HG03139 (cell line): Measurements from ENCODE around the gene IRF2BP2.
A peak's percentile ranks its signal among the peaks of the same experiment; 100 is the strongest.

Experiments used
- ATAC-seq: cut with Tn5 transposase; IDR thresholded peaks from one replicate; pipeline ENCODE4 v1.9.1; 2021; ENCODE audit not compliant: unreplicated experiment

IRF2BP2 gene

DNA sequence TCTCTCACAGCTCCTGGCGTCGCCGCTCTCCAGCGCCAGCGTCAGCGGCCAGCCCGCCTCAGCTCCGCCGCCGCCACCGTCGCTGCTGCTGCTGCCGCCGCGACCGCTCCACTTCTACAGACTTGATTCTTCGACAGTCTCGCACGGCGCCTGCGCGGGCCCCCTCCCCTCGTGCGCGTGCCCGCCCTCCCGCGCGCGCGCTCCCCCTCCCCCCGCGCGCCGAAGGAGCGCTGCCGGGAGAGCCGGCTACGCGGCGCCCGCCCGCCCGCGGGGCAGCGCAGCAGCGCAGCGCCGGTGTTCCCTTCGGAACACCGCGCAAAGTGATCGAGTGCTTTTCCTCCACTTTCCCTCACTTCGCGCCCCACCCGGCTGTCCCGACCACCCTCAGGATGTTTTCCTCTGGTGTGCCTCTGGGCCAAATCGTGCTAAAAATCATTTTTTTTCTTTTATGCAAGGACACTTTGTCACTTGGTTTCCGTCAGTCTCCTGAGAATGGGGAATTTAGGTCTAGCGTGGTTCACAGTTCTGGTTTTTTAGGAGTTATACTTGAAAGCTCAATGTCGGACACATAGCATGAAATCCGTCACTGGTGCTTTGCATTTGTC, at the start of gene IRF2BP2:
Gene IRF2BP2 (minus strand): TSS at position 118 of the 605 bp plus-strand sequence. CDS start 684 bp downstream, outside the sequence.
- peak; percentile 17 for ATAC-seq

- no peak for ATAC-seq
Observed at GRCh38 chr1:234659538-234659937, 49.6 kb upstream of the IRF2BP2 start.

- ATAC-seq, result no peak
Observed at GRCh38 chr1:234658138-234658537, 48.2 kb upstream of the IRF2BP2 start.

DNA sequence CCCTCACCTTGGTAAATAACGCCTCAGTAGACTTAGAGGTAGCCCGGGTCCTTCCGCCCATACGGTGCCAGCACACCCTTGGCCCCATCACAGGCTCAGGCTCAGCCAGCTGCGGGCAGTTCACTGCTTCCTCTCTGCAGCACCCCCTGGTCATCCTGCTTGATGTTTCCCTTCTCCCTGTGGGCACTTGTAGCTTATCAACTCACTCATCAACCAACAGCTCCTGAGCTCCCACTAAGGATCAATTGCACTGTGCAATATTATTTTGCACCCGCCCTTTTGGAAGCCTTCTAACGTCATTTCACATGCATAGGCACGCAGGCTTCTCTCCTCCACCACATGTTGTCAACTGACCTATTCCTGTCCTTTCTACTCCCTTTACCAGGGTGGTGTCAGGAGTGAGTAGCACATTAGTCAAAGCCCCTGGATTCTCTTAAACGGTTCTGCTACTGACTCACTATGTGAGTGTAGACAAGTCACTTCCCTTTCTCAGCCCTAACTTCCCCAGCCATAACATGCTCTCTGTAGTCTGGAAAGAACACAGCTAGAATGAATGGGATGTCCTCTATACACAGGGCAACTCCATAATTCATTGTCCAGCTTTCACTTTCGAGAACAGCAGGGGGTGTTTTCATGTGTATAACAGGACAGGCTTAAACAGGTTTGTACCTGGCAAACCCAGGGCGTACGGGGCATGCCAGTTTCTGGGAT, 47.1 kb upstream of the IRF2BP2 start:
- ATAC-seq, result no peak

GRCh38 chr1:234656070-234656895, 46.3 kb upstream of the IRF2BP2 start:
- no peak for ATAC-seq

DNA sequence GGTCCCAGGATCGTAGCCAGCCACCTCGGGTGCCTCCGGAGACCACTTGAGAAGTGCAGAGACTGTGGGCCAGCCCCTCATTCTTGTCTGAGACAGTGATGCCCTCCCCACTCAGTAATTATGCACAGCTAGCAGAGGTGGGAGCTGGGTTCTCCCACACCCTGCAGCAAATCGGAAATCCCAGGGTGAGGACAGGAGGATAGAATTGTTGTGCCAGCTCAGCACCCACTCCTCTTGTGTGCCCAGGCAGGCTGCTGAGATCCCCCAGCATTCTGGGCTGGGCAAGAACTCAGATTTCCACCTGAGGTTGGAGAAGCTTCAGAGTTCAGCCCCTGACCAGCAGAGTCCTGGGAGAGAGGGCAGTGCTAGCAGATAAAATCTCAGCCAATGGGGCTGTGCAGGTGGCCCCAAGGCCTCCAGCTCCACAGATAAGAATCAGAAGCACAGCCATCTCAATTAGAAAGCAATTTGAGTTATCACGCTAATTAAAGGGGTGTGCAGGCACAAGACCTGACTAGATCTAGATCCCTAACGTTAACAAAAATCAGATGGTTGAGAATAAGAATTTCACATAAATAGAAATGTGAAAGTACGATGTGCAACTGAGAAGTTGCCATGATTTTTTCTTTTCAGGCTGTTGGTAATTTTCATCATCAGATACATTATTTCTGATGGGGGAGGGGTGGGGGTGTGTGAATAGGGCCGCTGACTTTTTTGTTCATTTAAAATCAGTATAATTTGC, 45.5 kb upstream of the IRF2BP2 start:
- ATAC-seq, result no peak

- no peak for ATAC-seq
Observed at GRCh38 chr1:234654002-234654733, 44.2 kb upstream of the IRF2BP2 start.

- no peak for ATAC-seq
Observed at GRCh38 chr1:234649432-234650081, 39.6 kb upstream of the IRF2BP2 start.

GRCh38 chr1:234647758-234648157, 37.8 kb upstream of the IRF2BP2 start:
- ATAC-seq, result no peak

- ATAC-seq, result no peak
Observed at GRCh38 chr1:234647245-234647644, 37.3 kb upstream of the IRF2BP2 start.

DNA sequence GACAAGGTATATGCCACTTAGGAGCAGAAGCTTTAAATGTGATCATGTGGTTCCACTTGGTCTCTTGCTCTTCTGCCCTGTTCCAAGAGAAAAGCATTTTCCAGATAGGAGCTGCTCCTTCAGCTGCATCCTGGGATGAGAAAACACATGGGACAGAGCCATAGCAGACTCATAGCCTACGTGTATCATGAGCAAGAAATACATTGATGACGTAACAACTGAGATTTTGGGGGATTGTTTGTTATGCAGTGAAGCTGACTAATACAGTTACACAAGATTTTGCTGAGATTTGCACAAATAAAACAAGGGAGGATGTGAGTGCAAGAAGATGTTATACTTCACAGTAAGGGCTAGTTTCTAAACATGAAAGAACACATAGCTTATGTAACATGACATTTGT, 36.0 kb upstream of the IRF2BP2 start:
- no peak for ATAC-seq

- no peak for ATAC-seq
Observed at GRCh38 chr1:234645474-234645953, 35.5 kb upstream of the IRF2BP2 start.

GRCh38 chr1:234644928-234645327, 35.0 kb upstream of the IRF2BP2 start:
- no peak for ATAC-seq

- no peak for ATAC-seq
Observed at GRCh38 chr1:234643850-234644134, 33.8 kb upstream of the IRF2BP2 start.

- ATAC-seq, result no peak
Observed at GRCh38 chr1:234643111-234643849, 33.3 kb upstream of the IRF2BP2 start.

DNA sequence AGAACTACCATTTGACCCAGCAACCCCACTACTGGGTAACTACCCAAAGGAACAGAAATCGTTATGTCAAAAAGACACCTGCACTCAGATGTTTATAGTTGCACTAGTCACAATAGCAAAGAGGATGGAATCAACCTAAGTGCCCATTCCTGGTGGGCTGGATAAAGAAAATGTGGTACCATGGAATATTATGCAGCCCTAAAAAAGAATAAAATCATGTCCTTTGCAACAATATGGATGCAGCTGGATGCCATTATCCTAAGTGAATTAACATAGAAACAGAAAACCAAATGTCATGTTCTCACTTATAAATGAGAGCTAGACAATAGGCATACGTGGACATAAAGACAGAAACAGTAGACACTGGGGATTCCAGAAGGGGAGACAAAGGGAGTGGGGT, 32.5 kb upstream of the IRF2BP2 start:
- no peak for ATAC-seq

- no peak for ATAC-seq
Observed at GRCh38 chr1:234639961-234640360, 30.0 kb upstream of the IRF2BP2 start.

GRCh38 chr1:234638832-234639799, 29.1 kb upstream of the IRF2BP2 start:
- ATAC-seq, result no peak
